Lower leg skin (tissue), 4 donors: Measurements from ENCODE around the gene STX8. TPM values are rescaled to one million over a fixed set of nuclear protein-coding genes. Genes with fewer than 3 reads are reported as not detected.

Source experiments
- DNase-seq, 2 donors: peaks; one replicate each; pipeline ENCODE4 v3.0.0-alpha.2; 2019; ENCODE audit warnings: low spot score in 2 of 2
- H3K4me3 ChIP-seq: fragments of 200-600 bp; sonication (generic); 2 replicates; pipeline ENCODE4 v1.5.1; 2017; ENCODE audit warnings: mild to moderate bottlenecking, low read depth; ENCODE audit not compliant: poor library complexity, severe bottlenecking
- POLR2A ChIP-seq, 2 donors: fragments of 450-650 bp; IDR thresholded peaks; one replicate each; pipeline ENCODE4 v1.6.1; 2016 to 2017; ENCODE audit warnings: antibody characterized with exemption in 2 of 2, mild to moderate bottlenecking in 1 of 2, moderate library complexity in 1 of 2
- WGBS, 2 donors: methylation state at CpG; one replicate each; pipeline ENCODE4 v1.1.5; 2018; 5-methylcytosine and 5-hydroxymethylcytosine counted together
- intact Hi-C: fragments of 100-400 bp; cut with DNase I; formaldehyde crosslinking; loops from one replicate; pipeline ENCODE4 v1.15.0; 2023; ENCODE audit warnings: low total_unique reads
- total RNA-seq, 4 donors: library from RNA; depleted of rRNA; stranded (reverse); fragments of >200 nt; gene quantifications; one replicate each; pipeline ENCODE4 v1.1.0, GENCODE V29; 2016
- TF ChIP-seq, protein P1 (sequence below), 3 donors: fragments of 450-650 bp; IDR thresholded peaks; one replicate each; pipeline ENCODE4 v1.5.1; 2016; ENCODE audit warnings: antibody characterized with exemption in 3 of 3, mild to moderate bottlenecking in 3 of 3, moderate library complexity in 2 of 3

STX8 gene
- total RNA-seq, 4 donors from 2014 or later: 32.1 to 56.4 (median 45.1) TPM

- DNase-seq: no peak
These were observed 365.7 kb downstream of the STX8 start for GRCh38 chr17:9209781-9210370.

GRCh38 chr17:9209347-9209746 lies 366.3 kb downstream of the STX8 start:
- no peak overlapping the region for H3K4me3 ChIP-seq
- WGBS, 2 donors: 91 to 94% methylated on average over 4 to 5 of the region's 5 CpGs
- no peak for DNase-seq
- intact Hi-C loops: no loop called here
- TF ChIP-seq POLR2A (IDR thresholded peaks at IDR 0.05): no peak
- TF ChIP-seq, protein P1, sequence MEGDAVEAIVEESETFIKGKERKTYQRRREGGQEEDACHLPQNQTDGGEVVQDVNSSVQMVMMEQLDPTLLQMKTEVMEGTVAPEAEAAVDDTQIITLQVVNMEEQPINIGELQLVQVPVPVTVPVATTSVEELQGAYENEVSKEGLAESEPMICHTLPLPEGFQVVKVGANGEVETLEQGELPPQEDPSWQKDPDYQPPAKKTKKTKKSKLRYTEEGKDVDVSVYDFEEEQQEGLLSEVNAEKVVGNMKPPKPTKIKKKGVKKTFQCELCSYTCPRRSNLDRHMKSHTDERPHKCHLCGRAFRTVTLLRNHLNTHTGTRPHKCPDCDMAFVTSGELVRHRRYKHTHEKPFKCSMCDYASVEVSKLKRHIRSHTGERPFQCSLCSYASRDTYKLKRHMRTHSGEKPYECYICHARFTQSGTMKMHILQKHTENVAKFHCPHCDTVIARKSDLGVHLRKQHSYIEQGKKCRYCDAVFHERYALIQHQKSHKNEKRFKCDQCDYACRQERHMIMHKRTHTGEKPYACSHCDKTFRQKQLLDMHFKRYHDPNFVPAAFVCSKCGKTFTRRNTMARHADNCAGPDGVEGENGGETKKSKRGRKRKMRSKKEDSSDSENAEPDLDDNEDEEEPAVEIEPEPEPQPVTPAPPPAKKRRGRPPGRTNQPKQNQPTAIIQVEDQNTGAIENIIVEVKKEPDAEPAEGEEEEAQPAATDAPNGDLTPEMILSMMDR (IDR thresholded peaks at IDR 0.05): no peak

More at GRCh38 chr17:9209781-9210370, 365.7 kb downstream of the STX8 start:
- intact Hi-C loops: no loop called here
- no peak for TF ChIP-seq POLR2A (IDR thresholded peaks at IDR 0.05)
- TF ChIP-seq, protein P1 (IDR thresholded peaks at IDR 0.05): no peak
- 82 to 93% methylated on average over 7 of the region's 7 CpGs for WGBS, 2 donors
- H3K4me3 ChIP-seq: no peak overlapping the region

GRCh38 chr17:9208381-9209105 lies 367.1 kb downstream of the STX8 start:
- no peak for DNase-seq
- H3K4me3 ChIP-seq: no peak overlapping the region
- TF ChIP-seq POLR2A (IDR thresholded peaks at IDR 0.05): no peak
- TF ChIP-seq, protein P1 (IDR thresholded peaks at IDR 0.05): no peak
- 89 to 93% methylated on average over 10 of the region's 10 CpGs for WGBS, 2 donors
- intact Hi-C loops: no loop called here

- TF ChIP-seq, protein P1 (IDR thresholded peaks at IDR 0.05): no peak
- no peak for TF ChIP-seq POLR2A (IDR thresholded peaks at IDR 0.05)
- intact Hi-C loops: no loop called here
- no peak overlapping the region for H3K4me3 ChIP-seq
- 63 to 68% methylated on average over 14 of the region's 14 CpGs for WGBS, 2 donors
- DNase-seq: no peak
These were observed 368.8 kb downstream of the STX8 start for GRCh38 chr17:9206741-9207332.

- 63 to 66% methylated on average over 6 to 8 of the region's 8 CpGs for WGBS, 2 donors
- intact Hi-C loops: no loop called here
- no peak overlapping the region for H3K4me3 ChIP-seq
- DNase-seq: no peak
- no peak for TF ChIP-seq POLR2A (IDR thresholded peaks at IDR 0.05)
- TF ChIP-seq, protein P1 (IDR thresholded peaks at IDR 0.05): no peak
These were observed 369.3 kb downstream of the STX8 start for GRCh38 chr17:9206410-9206703.
